Transverse colon (tissue), 3 donors: ENCODE measurements around the gene KIF20B.

ENCODE experiments used
- POLR2A ChIP-seq: fragments of 450-650 bp; IDR thresholded peaks from one replicate; pipeline ENCODE4 v1.6.1; 2016; ENCODE audit warnings: antibody characterized with exemption, mild to moderate bottlenecking, moderate library complexity
- TF ChIP-seq, protein P1 (sequence below), 5 experiments: fragments of 200-600 bp in 3 of 5; fragments of 450-650 bp in 2 of 5; sonication (generic) in 3 of 5; IDR thresholded peaks; 1 replicate in 2 of 5; 2 replicates in 3 of 5; pipeline ENCODE4 v1.5.1; 2016 to 2017; ENCODE audit warnings: antibody characterized with exemption in 5 of 5, inconsistent platforms in 3 of 5, mild to moderate bottlenecking in 2 of 5, moderate library complexity in 1 of 5

GRCh38 chr10:89809766-89810165, 108.4 kb downstream of the KIF20B start:
- TF ChIP-seq, protein P1, sequence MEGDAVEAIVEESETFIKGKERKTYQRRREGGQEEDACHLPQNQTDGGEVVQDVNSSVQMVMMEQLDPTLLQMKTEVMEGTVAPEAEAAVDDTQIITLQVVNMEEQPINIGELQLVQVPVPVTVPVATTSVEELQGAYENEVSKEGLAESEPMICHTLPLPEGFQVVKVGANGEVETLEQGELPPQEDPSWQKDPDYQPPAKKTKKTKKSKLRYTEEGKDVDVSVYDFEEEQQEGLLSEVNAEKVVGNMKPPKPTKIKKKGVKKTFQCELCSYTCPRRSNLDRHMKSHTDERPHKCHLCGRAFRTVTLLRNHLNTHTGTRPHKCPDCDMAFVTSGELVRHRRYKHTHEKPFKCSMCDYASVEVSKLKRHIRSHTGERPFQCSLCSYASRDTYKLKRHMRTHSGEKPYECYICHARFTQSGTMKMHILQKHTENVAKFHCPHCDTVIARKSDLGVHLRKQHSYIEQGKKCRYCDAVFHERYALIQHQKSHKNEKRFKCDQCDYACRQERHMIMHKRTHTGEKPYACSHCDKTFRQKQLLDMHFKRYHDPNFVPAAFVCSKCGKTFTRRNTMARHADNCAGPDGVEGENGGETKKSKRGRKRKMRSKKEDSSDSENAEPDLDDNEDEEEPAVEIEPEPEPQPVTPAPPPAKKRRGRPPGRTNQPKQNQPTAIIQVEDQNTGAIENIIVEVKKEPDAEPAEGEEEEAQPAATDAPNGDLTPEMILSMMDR (IDR thresholded peaks at IDR 0.05), result no peak
- no peak for TF ChIP-seq POLR2A
